Measurements from ENCODE around the gene ATG16L2.
A peak's percentile ranks its signal among the peaks of the same experiment; 100 is the strongest.
"Not testable (repeated sequence)": the region's sequence is repeated elsewhere in the genome, so short reads cannot be mapped to it uniquely, and the experiment has no call there.

The ATG16L2 gene

DNA sequence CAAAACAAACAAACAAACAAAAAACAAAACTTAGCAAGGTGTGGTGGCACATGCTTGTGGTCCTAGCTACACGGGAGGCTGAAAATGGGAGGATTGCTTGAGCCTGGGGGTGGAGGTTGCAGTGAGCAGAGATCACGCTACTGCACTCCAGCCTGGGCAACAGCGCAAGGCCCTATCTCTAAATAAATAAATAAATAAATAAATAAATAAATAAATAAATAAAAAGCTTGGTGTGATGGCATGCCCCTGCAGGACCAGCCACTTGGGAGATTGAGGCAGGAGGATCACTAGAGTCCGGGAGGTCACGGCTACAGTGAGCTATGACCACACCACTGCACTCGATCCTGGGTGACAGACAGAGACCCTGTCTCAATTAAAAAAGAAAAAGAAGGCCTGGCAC is 11.4 kb upstream of the ATG16L2 start:
- no peak for DNase-seq (ENCODE audit: low read depth in 1 of 2, low spot score in 1 of 2)

DNA sequence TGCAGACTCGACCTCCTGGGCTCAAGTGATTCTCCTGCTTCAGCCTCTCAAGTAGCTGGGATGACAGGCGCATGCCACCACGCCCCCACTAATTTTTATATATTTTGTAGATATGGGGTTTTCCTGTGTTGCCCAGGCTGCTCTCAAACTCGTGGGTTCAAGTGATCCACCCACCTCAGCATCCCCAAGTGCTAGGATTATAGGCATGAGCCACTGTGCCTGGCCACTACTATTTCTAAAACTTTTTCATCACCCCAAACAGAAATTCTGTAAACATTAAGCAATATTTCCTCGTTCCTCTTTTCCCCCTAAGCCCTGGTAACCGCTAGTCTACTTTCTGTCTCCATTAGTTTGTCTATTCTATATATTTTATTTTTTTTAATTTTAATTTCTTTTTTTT is 9.0 kb upstream of the ATG16L2 start:
- DNase-seq (ENCODE audit: low read depth in 1 of 2, low spot score in 1 of 2) = no peak

DNA sequence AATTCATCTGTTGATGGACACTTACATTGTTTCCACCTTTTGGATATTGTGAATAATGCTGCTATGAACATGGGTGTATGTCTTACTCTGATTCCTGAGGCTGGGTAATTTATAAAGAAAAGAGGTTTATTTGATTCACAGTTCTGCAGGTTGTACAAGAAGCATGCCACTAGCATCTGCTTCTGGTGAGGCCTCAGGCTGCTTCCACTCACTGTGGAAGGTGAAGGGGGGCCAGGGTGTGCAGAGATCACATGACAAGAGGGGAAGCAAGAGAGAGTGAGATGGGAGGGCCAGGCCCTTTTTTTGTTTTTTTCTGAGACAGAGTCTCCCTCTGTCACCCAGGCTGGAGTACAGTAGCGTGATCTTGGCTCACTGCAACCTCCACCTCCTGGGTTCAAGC is 7.8 kb upstream of the ATG16L2 start:
- not testable (repeated sequence) for DNase-seq (ENCODE audit: low read depth in 1 of 2, low spot score in 1 of 2)

DNA sequence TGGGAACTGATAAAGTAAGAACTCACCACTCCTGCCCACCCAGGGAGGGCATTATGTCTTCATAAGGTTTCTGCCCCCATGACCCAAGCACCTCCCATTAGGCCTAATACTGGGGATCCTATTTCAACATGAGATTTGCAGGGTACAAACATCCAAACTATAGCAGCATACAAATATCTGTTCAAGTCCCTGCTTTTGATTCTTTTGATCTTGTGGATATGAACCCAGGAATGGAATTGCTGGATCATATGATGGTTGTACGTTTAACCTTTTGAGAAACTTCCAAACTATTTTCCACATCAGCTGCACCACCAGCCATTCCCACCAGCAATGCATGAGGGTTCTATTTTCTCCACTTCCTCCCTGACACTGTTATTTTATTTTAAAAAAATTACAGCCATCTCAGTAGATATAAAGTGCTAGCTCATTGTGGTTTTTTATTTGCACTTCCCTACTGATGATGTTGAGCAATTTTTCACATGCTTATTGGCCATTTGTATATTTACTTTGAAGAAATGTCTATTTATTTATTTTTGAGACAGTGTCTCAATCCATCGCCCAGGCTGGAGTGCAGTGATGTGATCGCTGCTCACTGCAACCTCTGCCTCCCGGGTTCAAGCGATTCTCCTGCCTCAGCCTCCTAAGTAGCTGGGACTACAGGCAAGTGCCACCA is 7.1 kb upstream of the ATG16L2 start:
- no peak for DNase-seq (ENCODE audit: low read depth in 1 of 2, low spot score in 1 of 2)

DNA sequence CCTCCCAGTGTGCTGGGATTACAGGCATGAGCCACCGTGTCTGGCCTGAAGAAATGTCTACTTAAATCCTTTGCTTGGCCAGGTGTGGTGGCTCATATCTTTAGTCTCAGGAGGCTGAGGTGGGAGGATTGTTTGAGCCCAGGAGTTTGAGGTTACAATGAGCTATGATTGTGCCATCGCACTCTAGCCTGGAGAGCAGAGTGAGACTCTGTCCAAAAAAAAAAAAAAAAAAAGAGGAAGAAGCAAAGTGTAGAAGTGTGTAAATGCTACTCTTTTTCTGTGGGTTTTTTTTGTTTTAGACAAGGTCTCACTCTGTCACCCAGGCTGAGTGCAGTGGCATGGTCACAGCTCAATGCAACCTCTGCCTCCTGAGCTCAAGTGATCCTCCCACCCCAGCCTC is 6.4 kb upstream of the ATG16L2 start:
- DNase-seq (ENCODE audit: low read depth in 1 of 2, low spot score in 1 of 2) = no peak

DNA sequence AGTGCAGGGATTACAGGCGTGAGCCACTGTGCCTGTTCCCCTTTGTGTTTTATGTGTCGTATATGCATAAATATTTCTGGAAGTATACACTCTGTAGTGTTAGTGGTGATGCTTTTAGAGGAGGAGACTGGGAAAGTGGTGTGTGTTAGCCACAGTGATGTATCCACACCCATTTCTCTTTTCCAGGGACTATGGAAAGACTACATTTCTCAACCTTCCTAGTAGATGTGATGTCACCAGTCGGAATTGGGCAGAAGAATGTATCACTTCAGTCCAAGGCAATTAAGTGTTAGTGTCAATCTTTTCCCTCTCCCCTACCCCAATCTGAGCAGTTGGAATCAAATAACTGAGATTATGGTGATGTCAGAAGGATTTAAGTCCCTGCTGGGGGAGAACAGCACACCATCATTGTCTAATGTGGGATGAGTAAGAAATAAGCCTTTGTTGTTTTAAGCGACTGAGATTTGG is 5.8 kb upstream of the ATG16L2 start:
- no peak for DNase-seq (ENCODE audit: low read depth in 1 of 2, low spot score in 1 of 2)

DNA sequence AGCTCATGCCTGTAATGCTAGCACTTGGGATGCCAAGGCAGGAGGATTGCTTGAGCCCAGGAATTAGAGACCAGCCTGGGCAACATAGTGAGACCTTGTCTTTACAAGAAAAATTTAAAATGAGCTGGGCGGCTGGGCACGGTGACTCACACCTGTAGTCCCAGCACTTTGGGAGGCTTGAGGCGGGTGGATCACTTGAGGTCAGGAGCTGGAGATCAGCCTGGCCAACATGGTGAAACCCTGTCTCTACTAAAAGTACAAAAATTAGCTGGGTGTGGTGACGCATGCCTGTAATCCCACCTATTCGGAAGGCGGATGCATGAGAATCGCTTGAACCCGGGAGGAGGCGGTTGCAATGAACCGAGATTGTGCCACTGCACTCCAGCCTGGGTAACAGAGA is 2.5 kb upstream of the ATG16L2 start:
- DNase-seq (ENCODE audit: low read depth in 1 of 2, low spot score in 1 of 2) = not testable (repeated sequence)

DNA sequence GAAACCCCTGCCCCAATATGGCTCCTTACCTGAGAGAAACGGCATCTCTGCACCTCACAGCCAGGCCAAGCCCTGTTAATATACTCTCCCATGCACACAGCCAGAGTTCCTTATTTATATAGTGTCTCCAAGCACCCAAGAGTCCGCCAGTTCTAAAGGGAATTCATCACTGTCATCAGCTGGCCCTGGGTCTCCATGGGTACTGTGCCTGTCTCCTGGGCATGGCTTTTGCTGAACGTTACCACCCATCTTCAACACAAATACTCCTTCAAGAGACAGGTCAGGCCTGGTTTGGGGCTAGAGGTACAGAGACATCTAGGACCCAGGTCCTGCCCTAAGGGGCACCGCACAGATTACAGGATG is 1.6 kb upstream of the ATG16L2 start:
- DNase-seq (ENCODE audit: low read depth in 1 of 2, low spot score in 1 of 2) = no peak

DNA sequence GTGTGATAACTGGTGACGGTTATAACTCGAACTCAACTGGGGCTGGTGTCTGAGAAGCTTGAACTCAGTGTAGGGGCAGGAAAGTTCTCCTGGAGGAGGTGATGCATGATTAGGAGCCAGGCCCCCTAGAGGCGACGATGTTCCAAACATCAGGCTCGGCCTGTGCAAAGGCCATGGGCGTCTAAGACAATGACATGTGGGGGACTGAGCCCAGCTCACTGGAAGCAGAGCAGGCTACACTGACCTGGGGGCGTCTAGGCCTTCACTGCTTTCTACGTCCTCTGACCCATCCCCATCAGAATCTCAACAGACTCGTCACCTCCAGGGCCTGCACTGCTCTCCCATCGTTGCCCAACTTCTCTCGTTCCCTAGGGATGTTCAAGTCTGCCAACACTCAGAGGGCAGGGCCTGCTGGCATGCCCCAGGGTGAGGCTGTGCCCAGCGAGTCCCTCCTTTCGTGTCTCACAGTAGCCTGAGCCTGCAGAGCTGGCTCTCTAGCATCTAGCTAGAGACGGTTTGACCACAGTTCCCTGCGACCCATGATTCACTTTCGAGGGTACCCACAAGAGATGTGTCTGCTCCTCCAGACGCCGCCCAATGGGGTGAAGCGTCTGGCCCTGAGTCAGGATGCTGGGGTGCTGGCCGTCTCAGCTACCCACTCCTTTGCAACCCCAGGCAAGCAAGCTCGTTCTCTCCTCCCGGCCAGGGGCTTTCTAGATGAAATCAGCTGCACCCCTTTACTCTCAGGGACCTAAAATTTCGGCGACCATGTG is 1.1 kb upstream of the ATG16L2 start:
- peak; percentile 44 to 68 for DNase-seq (ENCODE audit: low read depth in 1 of 2, low spot score in 1 of 2)

DNA sequence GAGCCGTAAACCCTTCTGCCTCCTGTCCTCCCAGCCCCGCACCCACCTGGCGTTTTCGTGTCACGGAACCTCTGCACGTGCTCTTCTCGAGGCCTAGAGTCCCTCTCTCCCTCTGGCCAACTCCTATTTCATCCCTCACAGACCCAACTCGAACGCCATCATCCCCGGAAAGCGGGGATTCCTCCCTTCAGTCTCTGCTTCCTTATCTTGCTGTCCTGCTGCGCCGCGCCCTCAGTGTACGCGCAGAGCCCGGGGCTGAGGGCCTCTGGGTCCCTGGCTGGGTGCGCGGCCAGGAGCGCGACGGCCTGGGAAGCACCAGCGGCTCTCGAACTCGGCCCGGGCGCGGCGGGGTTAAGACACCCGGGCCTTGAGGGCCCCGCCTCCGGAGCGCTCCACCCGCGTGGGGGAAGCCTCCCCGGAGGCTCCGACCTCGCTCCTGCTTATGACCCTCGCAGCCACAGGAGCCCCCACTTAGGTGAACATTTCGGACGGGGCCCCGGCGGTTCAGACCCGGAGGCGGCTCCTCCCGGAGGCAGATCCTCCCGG is 398 bp upstream of the ATG16L2 start:
- DNase-seq (ENCODE audit: low read depth in 1 of 2, low spot score in 1 of 2) = peak in 1 of 2 donors; percentile 71

DNA sequence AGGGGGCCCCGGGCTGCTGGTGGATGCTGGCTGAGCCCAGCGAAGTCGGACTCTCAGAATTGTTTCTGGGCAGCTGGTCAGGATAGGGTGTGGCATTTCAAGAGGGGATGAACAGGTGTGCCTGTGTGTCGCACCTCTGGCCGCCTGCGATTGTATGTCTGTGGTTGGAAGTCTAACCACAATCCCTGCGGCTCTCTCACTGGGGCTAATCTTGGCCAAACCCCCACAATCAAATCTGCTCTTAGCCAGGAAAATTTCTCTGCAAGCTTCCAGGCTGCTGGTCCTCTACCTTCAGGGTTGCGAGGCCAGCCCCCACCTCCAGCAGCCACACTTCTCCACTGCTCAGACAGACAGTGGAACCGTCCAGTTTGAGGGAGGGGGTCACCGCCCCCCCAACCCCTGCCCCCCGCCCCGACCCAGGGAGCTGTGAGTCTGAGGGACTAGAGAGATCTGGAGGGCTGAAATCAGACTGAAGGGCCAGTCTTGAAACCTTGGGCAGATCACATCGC is 953 bp downstream of the ATG16L2 start:
- DNase-seq (ENCODE audit: low read depth in 1 of 2, low spot score in 1 of 2) = no peak

DNA sequence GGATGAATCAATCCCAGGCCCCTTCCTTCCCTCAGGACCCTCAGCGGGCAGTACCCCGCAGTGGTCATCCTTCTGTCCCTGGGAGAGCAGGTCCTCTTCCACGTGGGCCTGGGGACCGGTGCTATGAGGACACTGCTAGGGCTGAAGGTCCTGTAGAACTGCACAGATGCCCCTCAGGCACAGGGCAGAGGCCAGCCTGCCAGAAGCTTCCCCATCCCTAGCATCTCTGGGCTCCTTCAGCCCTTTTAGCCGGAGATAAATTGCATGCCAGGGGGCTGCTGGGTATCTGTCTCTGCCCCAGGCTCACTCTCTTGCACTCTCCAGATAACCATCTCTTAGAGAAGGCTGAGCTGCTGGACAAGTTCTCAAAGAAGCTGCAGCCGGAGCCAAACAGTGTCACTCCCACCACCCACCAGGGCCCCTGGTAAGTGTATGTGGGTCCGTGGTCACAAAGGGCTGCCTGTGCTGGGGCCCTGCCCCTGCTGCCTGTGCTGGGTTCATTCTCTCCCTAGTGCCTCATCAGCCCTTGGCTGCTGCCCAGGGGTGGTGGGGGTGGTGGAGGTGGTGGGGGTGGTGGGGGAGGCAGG is 2.3 kb downstream of the ATG16L2 start:
- DNase-seq (ENCODE audit: low read depth in 1 of 2, low spot score in 1 of 2) = no peak

DNA sequence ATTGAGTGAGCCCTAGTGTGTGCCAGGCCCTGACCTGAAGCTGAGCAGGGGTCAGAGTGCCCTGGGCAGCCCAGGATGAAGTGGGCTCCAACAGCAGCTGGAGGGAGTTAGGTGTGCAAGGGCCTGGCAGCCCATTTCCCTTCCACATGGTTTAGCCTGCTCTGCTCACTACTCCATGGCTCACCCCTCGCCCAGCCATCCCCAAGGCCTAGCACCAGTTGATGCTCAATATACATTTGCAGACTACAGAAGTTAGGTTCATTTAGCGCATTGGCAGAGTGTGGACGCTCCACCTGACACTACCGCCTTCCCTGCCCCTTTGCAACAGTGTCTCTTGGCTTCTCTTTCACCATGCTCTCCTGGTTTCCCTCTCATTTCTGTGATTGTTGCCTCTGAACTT is 3.8 kb downstream of the ATG16L2 start:
- DNase-seq (ENCODE audit: low read depth in 1 of 2, low spot score in 1 of 2) = no peak

DNA sequence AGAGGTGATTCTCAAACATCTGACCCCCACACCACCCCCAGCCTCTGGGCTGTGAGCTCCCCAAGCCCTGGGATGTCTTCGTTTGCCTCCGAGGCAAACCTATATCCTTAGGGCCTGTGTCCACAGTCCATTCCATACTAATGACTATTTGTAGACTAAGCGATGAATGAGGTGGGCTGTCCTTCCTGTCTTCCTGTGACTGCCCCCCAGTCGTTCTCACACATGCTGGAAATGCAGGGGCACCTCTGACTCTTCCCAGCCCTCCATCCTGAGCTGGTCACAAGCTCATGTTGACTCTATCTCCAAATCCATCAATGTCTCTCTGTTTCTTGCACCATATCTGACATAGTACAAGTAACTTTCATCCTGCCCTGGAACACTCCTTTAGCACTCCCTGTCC is 4.8 kb downstream of the ATG16L2 start:
- DNase-seq (ENCODE audit: low read depth in 1 of 2, low spot score in 1 of 2) = no peak

DNA sequence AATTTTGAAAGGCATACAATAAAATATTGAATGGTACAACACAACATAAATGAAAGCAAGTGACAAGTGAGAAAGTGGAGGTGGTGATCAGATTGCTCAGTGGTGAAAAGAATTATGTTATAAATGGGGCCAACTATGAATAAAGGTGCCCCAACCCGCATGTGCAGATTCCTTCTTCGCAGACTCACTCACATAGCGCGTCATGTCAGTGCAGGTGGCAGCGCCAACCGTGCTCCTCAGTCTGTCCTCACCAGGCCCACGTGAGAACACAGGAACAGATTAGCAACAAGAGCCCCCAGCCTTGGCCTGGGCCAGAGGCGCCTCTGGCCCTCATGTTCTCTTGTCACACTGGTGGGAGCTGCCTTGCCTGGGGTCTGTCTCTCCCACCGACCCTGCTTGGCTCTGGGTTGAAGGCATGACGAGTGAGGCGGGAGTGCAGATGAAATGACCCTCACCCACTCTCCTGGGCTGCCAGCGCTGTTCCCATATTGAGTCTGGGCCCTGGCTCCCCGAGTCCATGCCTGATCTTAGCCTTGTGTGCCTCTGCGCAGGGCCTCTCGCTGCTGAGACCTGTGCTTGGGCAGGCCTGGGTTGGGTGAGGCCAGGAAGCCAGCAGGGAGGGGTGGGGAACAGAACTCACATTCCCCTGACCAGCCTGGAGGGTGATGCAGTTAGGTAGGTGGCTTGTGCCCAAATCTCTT is 6.4 kb downstream of the ATG16L2 start:
- DNase-seq (ENCODE audit: low read depth in 1 of 2, low spot score in 1 of 2) = no peak

DNA sequence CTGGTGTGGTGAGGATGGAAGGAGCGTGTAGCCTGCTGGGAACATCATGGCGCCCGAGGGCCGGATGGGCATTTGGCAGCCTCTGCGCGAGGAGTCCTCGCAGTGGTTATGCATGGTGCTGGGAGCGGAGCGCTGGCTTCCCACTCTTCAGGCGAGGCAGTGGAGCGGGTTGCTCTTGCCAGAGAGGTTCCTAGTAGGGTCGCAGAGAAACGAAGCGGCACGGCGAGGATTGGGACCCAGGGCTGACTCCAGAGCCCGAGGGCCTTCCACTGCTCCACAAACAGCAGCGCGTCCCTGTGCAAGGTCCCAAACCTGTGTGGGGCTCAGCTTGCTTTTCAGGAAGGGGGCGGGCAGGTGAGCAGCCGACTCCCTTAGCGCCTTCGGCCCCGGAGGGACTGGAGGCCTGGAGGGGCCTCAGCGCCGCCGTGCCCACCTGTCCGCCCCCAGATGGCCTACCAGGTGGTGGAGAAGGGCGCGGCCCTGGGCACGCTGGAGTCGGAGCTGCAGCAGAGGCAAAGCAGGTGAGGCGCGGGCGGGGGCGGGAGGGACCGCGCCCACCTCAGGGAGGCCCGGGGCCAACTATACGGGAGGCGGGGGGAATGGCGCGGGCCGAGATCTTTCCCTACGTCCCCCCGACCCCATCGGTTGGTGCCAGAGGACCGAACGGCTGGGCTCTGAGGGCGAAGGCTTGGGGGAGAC is 7.2 kb downstream of the ATG16L2 start:
- DNase-seq (ENCODE audit: low read depth in 1 of 2, low spot score in 1 of 2) = no peak

DNA sequence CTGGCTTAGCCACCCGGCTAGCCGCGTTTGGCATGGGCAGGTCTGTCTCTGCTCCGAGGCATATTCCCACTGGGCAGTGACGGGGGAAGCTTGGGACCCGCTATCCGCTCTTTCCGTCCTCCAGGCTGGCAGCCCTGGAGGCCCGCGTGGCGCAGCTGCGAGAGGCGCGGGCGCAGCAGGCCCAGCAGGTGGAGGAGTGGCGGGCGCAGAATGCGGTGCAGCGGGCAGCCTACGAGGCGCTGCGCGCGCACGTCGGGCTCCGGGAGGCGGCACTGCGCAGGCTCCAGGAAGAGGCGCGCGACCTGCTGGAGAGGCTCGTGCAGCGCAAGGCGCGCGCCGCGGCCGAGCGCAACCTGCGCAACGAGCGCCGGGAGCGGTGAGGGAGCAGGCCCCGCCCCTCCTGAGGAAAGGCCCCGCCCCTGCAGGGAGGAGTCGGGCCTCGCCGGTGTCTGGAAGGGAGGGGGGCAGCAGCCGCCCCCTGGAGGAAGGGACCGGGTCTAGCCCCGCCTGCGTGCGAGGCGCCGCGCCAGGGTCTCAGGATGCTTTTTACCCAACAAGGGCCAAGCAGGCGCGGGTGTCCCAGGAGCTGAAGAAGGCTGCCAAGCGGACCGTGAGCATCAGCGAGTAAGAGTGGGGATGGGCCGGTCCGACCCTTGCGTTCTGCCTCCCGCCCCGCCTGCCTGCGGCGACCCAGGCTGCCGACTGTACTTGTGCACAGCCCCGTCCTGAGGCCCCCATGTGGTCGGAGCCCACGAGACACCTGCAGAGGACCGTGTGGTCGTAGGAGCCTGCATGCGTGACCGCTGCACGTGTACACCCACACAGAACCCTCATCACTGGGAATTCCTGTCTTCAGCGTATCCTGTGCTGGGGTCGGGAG is 7.9 kb downstream of the ATG16L2 start:
- peak; percentile 66 to 85 for DNase-seq (ENCODE audit: low read depth in 1 of 2, low spot score in 1 of 2)

DNA sequence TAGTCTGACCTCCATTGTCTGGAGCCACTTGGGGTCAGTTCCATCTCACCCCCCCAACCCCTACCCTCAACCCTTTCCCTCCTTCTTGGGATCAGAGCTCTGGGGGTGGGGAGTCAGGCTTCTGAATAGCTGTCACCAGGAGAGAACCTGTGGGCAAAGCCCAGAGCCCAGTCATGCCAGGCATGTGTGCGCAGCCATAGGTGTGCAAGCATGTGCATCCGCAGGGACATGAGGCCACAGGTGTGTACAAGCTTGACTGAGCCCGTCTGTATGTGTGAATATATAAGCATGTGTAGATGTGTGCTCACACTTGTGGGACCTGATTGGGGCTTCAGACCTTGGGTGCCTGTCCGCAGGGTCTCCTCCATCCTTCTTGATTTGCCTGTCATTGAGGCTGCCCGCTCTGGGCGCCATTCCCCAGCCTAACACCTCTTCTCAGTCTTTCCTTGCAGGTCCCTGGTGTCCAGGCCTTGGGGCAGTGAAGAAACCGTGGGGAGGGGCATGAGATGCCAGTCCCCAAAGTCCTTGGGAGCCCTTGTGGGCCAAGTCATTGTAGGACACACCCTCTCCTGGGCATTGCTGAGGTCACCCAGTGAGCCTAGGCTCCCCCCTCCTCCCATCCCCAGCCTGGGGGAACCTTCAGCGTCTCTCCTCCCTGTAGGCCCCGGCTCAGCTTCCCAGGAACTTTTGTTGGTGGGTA is 9.0 kb downstream of the ATG16L2 start:
- DNase-seq (ENCODE audit: low read depth in 1 of 2, low spot score in 1 of 2) = no peak

DNA sequence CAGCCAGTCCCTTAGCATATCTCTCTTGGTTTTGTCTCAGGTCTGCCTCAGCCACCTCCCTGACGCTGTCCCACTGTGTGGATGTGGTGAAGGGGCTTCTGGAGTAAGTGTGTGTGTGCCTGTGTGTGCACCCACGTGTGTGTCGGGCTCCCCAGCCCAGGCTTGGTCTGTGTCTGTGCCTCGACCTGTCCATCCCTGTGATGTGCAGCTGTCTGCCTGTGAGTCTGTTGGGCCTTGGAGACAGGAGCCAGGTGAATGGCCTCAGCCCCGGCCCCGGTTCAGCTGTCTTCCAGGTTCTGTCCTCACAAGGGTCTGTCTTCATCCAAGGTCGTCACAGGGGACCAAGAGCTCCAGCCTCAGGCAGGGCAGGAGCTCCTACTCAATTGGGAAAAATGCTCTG is 9.8 kb downstream of the ATG16L2 start:
- no peak for DNase-seq (ENCODE audit: low read depth in 1 of 2, low spot score in 1 of 2)

Measured in activated CD4-positive, alpha-beta T cell treated with anti-CD3 and anti-CD28 coated beads, Interleukin-2, amount 50 U/mL, for 24 hours (primary cell).